GM12873 (cell line): Measurements from ENCODE around the gene GPR34.

ENCODE experiments used
- CTCF ChIP-seq: IDR thresholded peaks from 2 replicates; pipeline ENCODE4 v1.5.1; 2012; ENCODE audit warnings: low read depth, mild to moderate bottlenecking, moderate library complexity, low read length, control low read depth; ENCODE audit not compliant: insufficient read depth; ENCODE audit errors: missing control alignments

GPR34 gene

GRCh38 chrX:41703574-41704029, 14.8 kb downstream of the GPR34 start:
- no peak for TF ChIP-seq CTCF

- no peak for TF ChIP-seq CTCF
Measured at GRCh38 chrX:41705042-41705441, 16.3 kb downstream of the GPR34 start.

DNA sequence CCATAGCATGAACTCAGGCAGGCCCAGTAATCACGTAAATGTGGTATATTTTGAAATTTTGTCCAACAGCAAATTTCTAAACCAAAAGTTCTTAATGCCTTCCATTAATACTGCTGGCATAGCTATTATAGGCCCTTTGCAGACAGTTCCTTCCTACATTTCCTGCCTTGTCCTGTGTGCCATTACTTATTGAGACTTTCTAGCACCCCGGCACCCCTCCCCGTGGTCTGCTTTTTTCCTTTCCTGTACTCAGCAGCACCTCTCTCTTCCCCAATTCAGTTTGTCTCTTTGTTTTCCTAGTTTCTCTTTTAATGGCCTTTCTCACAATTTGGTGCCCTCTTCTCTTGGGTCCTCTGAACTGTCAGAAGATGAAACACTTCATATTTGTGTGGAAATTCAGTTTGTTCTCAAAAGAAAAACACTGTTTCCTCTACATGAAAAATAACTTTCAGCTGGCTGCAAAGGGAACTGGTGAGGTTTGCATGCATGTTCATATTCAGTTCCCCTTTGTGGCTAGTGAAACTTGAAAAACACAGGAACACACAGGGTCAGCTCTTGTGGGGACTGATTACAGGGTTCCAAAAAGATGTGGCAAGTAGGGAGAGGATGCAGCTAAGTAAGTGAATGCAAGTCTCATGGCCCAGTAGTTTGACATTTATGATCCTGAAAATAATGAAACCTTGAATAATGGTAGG, 17.1 kb downstream of the GPR34 start:
- no peak for TF ChIP-seq CTCF

- TF ChIP-seq CTCF: no peak
Measured at GRCh38 chrX:41707218-41707617, 18.4 kb downstream of the GPR34 start.

GRCh38 chrX:41708486-41708885, 19.7 kb downstream of the GPR34 start:
- TF ChIP-seq CTCF: no peak

DNA sequence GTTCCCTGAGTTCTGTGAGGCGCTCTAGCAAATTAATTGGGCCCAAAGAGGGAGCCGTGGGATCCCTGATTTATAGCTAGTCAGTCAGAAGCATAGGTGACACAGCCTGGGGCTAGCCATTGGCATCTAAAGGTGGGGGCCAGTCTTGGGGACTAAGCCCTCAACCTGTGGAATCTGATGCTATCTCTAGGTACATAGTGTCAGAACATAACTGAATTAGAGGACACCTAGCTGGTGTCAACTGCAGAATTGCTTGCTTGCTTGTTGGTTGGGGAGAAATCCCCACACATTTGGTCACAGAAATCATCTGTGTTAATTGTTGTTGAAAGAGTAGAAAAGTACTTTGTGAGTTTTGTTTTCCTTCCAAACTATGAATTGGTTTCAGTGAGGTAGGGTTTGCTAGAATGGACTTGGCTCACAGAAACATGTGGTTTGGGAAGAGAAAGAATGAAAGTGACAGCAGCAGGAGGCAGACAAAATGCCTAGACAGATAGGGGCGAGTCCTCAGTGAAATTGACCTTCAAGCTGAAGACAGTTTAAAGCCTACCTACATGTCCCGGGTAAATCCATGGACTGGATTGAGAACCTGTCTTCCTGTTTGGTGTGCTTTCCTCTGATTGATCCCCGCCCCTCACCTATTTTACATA, 22.4 kb downstream of the GPR34 start:
- TF ChIP-seq CTCF: no peak

- TF ChIP-seq CTCF: no peak
Measured at GRCh38 chrX:41716222-41716621, 27.4 kb downstream of the GPR34 start.
